K562 (cell line): ENCODE results near the gene RUNX1. TPM values are rescaled to one million over a fixed set of nuclear protein-coding genes. Genes with fewer than 3 reads are reported as not detected.

Experiments used
- BRD9 ChIP-seq: fragments of 450-650 bp; IDR thresholded peaks from 2 replicates; pipeline ENCODE4 v1.6.1; 2018; ENCODE audit warnings: low read depth; ENCODE audit not compliant: partially characterized antibody
- CBX3 ChIP-seq, 2 experiments: IDR thresholded peaks; 1 replicate in 1 of 2; 2 replicates in 1 of 2; pipeline ENCODE4 v1.6.1; 2012; ENCODE audit warnings: inconsistent platforms in 2 of 2, low read length in 2 of 2, borderline replicate concordance in 1 of 2, control low read depth in 1 of 2
- FOSL1 ChIP-seq: fragments of 200-800 bp; sonication (Bioruptor generic); conservative IDR thresholded peaks from 2 replicates; pipeline ENCODE4 v1.6.1; 2016; ENCODE audit warnings: missing genetic modification characterization, missing compliant biosample characterization
- HBP1 ChIP-seq: fragments of 450-650 bp; formaldehyde crosslinking; IDR thresholded peaks from 2 replicates; pipeline ENCODE4 v1.4.0; 2022; ENCODE audit warnings: missing genetic modification characterization
- MEIS2 ChIP-seq: fragments of 450-650 bp; IDR thresholded peaks from 2 replicates; pipeline ENCODE4 v1.6.1; 2014; ENCODE audit warnings: mild to moderate bottlenecking; ENCODE audit not compliant: partially characterized antibody
- NR2F6 ChIP-seq: fragments of 450-650 bp; formaldehyde crosslinking; IDR thresholded peaks from 2 replicates; pipeline ENCODE4 v1.4.0; 2020; ENCODE audit warnings: mild to moderate bottlenecking
- PPARD ChIP-seq: fragments of 250-450 bp; sonication (Bioruptor Pico); IDR thresholded peaks from 2 replicates; pipeline ENCODE4 v1.8.0; 2022; ENCODE audit warnings: inconsistent platforms, mild to moderate bottlenecking, moderate library complexity
- TAF9B ChIP-seq: fragments of 450-650 bp; IDR thresholded peaks from 2 replicates; pipeline ENCODE4 v1.6.1; 2018; ENCODE audit warnings: mild to moderate bottlenecking; ENCODE audit not compliant: partially characterized antibody
- WHSC1 ChIP-seq: IDR thresholded peaks from one replicate; pipeline ENCODE4 v1.6.1; 2012; ENCODE audit warnings: low read length, control low read depth, inconsistent platforms
- ZKSCAN1 ChIP-seq: fragments of 150-350 bp; IDR thresholded peaks from 2 replicates; pipeline ENCODE4 v1.6.1; 2016; ENCODE audit warnings: low read depth, low read length
- ZNF253 ChIP-seq: fragments of 250-450 bp; sonication (Bioruptor Pico); conservative IDR thresholded peaks from 2 replicates; pipeline ENCODE4 v1.6.1; 2021; ENCODE audit warnings: mild to moderate bottlenecking
- polyA plus RNA-seq, 8 experiments: library from polyadenylated mRNA; depleted of rRNA in 4 of 8; stranded (reverse) in 5 of 8; unstranded in 3 of 8; fragments of >200 nt; fragmentation: Nextera tagmentation in 2 of 8; fragmentation: Illumina TruSeq in 1 of 8; extraction: Ambion mirVana in 2 of 8; extraction: Trizol in 1 of 8; gene quantifications; 2 replicates each; pipeline versions ENCODE4 v1.2.1 to v1.2.3, GENCODE V29; 2011 to 2014; ENCODE audit warnings: inconsistent platforms in 1 of 8, missing spikeins in 1 of 8
- total RNA-seq, 7 experiments: library from RNA; depleted of rRNA in 6 of 7; stranded (reverse); fragments of >200 nt in 6 of 7; fragmentation: Illumina TruSeq in 2 of 7; extraction: Trizol in 2 of 7; gene quantifications; 2 replicates each; pipeline versions ENCODE4 v1.2.1 to v1.2.3, GENCODE V29; 2011 to 2021; ENCODE audit warnings: low replicate concordance in 1 of 7
- TF ChIP-seq, protein P1 (sequence below), 3 experiments: fragments of 200-800 bp in 1 of 3; fragments of 250-450 bp in 1 of 3; fragments of 450-650 bp in 1 of 3; sonication (Bioruptor Pico) in 1 of 3; sonication (Bioruptor generic) in 1 of 3; formaldehyde crosslinking in 1 of 3; IDR thresholded peaks; 2 replicates each; pipeline versions ENCODE4 v1.6.1 to v1.8.0; 2016 to 2022; ENCODE audit warnings: mild to moderate bottlenecking in 2 of 3, missing genetic modification characterization in 2 of 3, missing compliant biosample characterization in 1 of 3, moderate library complexity in 1 of 3
- TF ChIP-seq, protein P2 (sequence below): fragments of 450-650 bp; IDR thresholded peaks from 2 replicates; pipeline ENCODE4 v1.6.1; 2017; ENCODE audit warnings: antibody characterized with exemption, mild to moderate bottlenecking
- TF ChIP-seq, protein P3 (sequence below): fragments of 450-650 bp; IDR thresholded peaks from 2 replicates; pipeline ENCODE4 v1.6.1; 2016

The RUNX1 gene
- total and polyA plus RNA-seq, 9 of the 15 experiments (the other 6 are each of a cell fraction or from before 2014, with no cell fraction given), result 2.2 to 68.6 (median 17.8) TPM

DNA sequence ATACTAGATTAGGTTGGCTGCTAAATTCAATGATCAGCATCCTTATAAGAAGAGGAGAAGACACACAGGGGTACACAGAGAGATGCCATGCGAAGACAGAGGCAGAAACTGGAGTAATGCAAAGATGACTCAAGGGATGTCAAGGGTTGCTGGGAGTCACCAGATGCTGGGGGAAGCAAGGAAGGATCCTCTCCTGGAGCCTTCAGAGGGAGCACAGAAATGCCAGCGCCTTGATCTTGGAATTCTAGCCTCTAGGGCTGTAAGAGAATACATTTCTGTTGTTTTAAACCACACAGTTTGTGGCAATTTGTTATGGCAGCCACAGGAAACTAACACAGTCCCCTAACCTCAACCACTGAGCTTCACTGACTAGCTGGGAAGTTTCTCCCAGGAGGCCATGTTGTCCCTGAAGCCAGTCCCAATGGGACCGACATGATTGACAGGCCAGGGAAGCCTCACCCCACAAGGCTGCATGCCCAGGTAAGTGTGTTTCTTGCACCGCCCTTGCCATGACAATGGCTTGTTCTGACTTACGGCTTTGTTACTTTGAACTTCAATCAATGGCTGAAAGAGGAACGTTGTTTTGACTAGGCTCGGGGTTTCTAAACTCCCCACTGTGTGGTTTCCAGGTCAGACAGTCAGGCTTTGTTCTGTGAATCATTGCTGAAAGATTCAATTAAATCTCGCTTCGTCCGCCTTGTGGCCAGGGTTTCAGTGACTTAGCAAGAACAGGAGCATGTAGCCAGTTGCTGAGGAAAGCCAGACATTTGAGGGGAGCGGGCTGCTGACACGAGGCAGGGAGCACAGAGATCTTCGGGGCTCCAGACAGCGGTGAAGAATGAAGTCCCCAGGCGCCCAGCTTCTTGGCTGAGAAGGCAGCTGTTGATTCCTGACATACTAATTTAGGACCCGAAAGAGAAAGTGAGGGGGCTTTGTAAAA, 62.3 kb downstream of the RUNX1 start (continued):
- TF ChIP-seq MEIS2 (peak; percentile 52), CBX3 (IDR thresholded peaks at IDR 0.05; ENCODE audit: borderline replicate concordance in 1 of 2, low read length in 2 of 2) (no peak), ZKSCAN1 (peak; percentile 89), FOSL1 (0 out of 2 replicates have a peak, but pooled peaks have one; percentile 26), WHSC1 (no peak), BRD9 (no peak), HBP1 (CRISPR knock-in tag) (no peak), PPARD (no peak), TAF9B (no peak), ZNF253 (CRISPR knock-in tag) (no peak), NR2F6 (CRISPR knock-in tag) (no peak)
- TF ChIP-seq, protein P1, sequence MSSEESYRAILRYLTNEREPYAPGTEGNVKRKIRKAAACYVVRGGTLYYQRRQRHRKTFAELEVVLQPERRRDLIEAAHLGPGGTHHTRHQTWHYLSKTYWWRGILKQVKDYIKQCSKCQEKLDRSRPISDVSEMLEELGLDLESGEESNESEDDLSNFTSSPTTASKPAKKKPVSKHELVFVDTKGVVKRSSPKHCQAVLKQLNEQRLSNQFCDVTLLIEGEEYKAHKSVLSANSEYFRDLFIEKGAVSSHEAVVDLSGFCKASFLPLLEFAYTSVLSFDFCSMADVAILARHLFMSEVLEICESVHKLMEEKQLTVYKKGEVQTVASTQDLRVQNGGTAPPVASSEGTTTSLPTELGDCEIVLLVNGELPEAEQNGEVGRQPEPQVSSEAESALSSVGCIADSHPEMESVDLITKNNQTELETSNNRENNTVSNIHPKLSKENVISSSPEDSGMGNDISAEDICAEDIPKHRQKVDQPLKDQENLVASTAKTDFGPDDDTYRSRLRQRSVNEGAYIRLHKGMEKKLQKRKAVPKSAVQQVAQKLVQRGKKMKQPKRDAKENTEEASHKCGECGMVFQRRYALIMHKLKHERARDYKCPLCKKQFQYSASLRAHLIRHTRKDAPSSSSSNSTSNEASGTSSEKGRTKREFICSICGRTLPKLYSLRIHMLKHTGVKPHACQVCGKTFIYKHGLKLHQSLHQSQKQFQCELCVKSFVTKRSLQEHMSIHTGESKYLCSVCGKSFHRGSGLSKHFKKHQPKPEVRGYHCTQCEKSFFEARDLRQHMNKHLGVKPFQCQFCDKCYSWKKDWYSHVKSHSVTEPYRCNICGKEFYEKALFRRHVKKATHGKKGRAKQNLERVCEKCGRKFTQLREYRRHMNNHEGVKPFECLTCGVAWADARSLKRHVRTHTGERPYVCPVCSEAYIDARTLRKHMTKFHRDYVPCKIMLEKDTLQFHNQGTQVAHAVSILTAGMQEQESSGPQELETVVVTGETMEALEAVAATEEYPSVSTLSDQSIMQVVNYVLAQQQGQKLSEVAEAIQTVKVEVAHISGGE (CRISPR knock-in tag; IDR thresholded peaks at IDR 0.05), result no peak
- TF ChIP-seq, protein P2, sequence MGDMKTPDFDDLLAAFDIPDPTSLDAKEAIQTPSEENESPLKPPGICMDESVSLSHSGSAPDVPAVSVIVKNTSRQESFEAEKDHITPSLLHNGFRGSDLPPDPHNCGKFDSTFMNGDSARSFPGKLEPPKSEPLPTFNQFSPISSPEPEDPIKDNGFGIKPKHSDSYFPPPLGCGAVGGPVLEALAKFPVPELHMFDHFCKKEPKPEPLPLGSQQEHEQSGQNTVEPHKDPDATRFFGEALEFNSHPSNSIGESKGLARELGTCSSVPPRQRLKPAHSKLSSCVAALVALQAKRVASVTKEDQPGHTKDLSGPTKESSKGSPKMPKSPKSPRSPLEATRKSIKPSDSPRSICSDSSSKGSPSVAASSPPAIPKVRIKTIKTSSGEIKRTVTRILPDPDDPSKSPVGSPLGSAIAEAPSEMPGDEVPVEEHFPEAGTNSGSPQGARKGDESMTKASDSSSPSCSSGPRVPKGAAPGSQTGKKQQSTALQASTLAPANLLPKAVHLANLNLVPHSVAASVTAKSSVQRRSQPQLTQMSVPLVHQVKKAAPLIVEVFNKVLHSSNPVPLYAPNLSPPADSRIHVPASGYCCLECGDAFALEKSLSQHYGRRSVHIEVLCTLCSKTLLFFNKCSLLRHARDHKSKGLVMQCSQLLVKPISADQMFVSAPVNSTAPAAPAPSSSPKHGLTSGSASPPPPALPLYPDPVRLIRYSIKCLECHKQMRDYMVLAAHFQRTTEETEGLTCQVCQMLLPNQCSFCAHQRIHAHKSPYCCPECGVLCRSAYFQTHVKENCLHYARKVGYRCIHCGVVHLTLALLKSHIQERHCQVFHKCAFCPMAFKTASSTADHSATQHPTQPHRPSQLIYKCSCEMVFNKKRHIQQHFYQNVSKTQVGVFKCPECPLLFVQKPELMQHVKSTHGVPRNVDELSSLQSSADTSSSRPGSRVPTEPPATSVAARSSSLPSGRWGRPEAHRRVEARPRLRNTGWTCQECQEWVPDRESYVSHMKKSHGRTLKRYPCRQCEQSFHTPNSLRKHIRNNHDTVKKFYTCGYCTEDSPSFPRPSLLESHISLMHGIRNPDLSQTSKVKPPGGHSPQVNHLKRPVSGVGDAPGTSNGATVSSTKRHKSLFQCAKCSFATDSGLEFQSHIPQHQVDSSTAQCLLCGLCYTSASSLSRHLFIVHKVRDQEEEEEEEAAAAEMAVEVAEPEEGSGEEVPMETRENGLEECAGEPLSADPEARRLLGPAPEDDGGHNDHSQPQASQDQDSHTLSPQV, result 0 out of 2 replicates have a peak, but pooled peaks have one; percentile 20
- TF ChIP-seq, protein P3, sequence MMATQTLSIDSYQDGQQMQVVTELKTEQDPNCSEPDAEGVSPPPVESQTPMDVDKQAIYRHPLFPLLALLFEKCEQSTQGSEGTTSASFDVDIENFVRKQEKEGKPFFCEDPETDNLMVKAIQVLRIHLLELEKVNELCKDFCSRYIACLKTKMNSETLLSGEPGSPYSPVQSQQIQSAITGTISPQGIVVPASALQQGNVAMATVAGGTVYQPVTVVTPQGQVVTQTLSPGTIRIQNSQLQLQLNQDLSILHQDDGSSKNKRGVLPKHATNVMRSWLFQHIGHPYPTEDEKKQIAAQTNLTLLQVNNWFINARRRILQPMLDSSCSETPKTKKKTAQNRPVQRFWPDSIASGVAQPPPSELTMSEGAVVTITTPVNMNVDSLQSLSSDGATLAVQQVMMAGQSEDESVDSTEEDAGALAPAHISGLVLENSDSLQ, result peak; percentile 94
